GM11168 (cell line): ENCODE data around the gene SLC35F3.

Experiments
- in situ Hi-C: fragments of 300-500 bp; cut with MboI; formaldehyde crosslinking; loops from one replicate; pipeline ENCODE4 v1.12.0; 2022; ENCODE audit warnings: low sequenced_read_pairs; ENCODE audit not compliant: unreplicated experiment

SLC35F3 gene

DNA sequence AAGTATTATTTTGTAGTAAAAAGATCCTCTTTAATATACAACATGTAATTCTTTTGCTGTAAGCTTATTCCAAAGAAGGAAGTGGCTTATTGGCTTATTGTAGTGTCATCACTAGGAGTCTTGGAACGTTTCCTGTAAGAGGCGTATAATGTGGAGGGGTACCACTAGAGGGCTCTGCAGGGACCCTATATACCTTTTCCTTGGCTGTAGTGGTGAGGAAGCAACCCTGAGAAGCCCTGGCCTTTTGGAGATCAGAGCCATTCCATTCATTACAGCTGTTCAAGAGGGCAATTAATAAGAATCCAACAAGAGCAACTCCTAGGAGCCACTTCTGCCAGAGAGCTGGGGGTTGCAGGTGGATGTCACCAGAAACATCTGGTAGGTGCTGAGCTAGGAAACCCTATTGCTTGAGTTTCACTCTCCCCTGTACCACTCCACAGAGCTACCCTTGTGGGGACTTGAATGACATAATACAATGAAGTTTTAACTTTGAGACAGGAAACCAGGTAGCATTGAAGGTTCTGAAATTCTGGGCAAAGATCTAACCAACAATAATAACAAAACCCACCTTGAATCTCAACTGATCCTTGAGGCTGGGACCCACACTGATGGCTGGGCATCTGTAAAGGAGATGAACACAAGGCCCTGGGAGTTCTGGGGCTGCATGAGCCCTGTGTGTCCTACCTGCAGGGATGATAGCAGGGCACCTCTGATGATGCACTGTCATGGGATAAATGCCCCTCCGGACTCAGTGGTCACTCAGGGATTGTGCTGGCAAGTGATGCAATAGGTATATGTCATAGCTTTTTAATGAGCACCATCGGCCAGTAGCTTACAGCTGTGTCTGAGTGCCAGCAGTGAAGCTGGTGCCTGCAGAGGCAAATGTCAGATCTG is 308.5 kb downstream of the SLC35F3 start:
- in situ Hi-C loops: loop anchor here (25.0 kb wide), 1 partner anchor 99 kb away; no protein-coding TSS in a partner anchor

DNA sequence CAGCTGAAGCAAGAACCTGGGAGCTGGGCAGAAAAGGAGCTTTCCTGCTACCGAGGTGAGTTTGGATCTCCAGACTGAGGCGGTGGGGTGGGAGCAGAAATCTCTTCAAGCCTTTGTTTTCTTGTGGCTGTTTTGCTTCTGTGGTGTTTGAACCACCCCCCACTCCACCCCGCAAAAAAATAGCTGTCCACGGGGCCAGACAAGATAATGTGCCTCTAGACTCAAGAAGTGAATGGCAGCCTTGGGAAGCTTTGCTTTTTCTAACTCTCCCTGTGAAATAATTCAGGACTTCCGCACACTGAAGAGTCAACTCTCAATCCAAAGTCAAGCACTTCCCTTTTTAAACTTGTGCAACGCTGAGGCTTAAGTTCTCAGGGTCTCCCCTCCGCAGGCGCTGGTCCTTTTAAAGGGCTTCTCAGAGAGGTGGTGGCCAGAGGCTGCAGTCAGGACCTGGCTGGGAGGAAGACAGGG is 309.2 kb downstream of the SLC35F3 start:
- in situ Hi-C loops: loop anchor here (25.0 kb wide), 1 partner anchor 99 kb away; no protein-coding TSS in a partner anchor

DNA sequence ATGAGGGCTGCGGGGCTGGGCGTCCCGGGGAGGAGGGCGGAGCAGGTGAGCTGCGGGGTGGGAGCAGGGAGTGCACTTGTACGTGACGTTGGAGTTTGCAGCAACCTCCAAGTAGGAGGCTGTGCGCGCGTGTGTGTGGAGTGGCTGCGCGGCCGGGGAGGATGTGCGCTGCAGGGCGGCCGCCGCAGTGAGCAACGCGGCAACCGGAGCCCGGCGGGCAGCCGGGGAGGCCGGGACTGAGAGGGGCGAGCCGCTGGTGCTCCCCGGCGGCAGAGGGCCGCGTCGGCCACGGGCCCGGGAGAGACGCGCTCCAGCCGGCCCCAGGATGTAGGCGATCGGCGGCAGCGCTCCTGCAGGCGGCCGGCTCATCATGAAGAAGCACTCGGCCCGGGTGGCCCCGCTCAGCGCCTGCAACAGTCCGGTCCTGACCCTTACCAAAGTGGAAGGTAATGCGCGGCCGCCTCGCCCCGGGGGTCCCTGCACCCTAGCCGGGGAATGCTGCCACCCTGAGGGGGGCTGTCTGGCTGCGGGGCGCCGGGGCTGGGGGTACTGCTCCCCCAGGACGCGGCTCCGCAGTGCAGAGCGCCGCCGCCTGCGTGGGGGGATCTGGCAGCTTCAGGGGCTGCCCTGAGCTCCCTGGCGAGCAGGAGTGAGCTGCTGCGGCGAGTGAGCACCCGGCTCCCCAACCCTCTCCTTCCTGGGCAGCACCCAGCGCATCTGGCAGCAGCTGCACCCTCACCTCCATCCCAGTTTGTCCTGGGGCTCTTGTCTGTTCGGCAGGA is 309.8 kb downstream of the SLC35F3 start:
- in situ Hi-C loops: loop anchor here (25.0 kb wide), 1 partner anchor 98 kb away; no protein-coding TSS in a partner anchor

DNA sequence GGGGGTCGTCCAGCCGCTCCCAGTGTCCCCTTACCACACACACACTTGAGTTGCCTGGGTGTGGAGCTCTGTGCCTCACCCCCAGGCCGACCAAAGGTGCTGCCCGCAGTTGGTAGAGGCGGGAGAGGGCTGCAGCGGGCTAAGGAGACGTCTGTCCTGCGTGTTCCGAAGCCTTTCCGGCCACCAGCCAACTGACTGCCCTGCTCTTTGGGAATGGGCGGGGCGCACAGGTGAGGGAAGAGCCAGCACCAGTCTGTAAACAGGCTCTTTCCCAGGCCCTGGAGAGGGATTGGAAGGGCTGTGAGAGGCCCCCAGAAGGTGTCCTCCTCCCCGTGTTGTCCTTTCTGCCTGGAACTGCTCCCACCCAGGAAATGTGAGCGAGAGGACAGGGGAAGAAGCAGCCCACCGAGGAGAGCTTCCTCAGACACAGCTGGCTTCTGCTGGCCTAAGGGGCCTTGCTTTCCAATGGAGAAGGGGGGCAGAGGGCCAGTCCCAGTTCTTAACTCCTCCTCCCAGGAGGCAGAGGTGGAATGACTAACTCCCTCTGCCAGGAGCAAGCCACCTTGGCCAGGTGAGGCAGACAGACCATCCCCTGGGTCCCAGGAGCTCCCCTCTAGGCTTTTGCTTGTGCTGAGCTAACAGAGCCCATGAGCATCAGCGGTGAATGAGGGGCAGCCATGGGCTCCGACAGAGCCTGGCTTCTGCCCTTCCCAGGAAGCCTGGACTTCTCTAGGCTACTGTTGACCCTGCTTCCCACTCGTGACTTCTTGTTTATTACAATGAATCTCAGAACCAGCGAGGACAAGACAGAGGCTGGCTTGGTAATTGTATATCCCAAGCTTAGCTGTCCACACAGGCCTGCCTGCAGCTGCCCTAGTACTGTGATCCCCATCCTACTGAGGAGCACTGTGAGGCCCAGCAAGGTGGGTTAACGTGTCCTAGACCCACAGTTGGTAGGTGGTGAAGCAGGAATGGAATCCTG is 310.7 kb downstream of the SLC35F3 start:
- in situ Hi-C loops: loop anchor here (25.0 kb wide), 1 partner anchor 97 kb away; no protein-coding TSS in a partner anchor

DNA sequence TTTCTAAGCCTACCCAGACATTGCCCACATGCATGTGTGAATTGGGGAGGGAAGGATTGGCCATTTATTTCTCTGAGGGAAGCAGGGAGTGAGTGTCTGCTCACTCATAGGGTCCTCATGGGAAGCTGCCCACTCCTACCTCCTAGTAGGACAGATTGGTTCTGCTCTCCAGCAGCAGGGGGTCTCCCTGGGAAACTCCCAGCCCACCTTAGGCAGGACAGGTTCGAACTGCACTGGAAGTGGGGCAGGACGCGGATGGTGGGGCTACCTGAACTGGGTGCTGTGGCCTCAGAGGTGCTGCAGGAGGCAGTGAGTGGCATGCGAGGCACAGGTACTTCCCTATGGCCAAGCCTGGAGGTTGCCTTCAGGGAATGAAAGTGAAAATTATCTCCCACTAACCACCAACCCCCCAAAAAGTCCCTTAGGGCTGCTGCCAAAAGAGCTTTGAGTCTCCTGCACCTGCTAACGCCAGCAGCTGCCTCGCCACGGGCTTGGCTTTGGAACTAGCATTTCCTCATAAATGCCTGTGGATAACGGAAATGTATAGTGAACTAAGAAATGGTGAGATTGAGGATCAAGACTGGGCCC is 311.7 kb downstream of the SLC35F3 start:
- in situ Hi-C loops: loop anchor here (25.0 kb wide), 1 partner anchor 96 kb away; no protein-coding TSS in a partner anchor

DNA sequence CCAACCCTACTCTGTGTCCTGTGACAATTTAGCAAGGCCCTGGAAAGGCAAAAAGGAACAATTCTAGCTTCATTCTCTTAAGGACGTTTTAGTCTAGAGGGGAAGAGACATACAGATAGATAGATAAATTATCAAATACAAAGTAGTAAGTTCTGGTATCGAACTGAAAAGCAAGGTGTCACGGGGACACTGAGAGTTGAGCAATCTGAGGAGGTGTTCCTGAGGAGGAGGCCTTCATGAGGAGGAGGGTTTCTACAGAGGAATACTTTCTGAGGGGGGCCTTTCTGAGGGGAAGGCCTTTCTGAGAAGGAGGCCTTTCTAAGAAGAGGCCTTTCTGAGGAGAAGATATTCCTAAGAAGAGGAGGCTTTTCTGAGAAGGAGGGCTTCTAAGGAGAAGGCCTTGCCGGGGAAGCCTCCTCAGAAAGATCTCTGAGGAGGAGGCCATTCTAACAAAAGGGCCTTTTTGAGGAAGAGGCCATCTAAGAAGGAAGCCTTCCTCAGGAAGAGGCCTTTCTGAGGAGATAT is 312.9 kb downstream of the SLC35F3 start:
- in situ Hi-C loops: loop anchor here (25.0 kb wide), 1 partner anchor 95 kb away; no protein-coding TSS in a partner anchor

DNA sequence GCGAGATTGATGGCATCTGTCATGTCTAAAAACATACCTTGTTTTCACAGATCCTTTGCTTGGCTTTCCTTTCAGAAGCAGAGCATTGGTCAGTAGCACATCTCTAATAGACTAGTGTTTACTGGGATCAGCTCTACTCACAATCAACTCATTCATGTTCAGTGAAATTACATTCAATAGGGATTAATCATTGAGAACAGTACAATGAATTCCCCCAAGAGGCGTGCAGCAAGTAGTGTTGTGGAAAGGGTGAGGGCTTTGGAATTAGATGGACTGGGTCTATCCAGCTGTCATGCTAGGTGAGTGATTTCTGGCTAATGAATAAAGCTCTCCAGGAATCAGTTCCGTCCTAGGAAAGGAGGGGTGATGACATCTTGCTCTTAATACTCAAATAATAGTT is 313.6 kb downstream of the SLC35F3 start:
- in situ Hi-C loops: loop anchor here (25.0 kb wide), 1 partner anchor 94 kb away; no protein-coding TSS in a partner anchor

DNA sequence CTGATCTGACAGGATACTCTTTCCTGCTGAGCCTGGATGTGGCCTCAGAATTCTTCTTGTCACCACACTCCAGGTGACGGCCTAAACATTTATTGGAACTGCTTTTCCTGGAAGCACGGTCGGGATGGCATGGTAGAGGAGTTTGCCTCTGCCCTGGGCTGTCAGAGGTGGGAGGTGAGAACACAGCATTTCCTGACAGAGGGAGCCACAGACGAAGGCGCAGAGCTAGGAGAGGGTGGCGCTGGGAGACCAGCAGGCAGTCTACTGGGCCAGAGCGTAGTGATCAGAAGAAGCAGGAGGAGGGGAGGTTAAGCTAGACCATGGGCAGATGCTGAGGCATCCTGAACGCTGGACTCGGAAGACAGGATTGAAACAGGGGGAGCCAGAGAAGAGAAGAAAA is 315.2 kb downstream of the SLC35F3 start:
- in situ Hi-C loops: loop anchor here (25.0 kb wide), 1 partner anchor 93 kb away; no protein-coding TSS in a partner anchor

DNA sequence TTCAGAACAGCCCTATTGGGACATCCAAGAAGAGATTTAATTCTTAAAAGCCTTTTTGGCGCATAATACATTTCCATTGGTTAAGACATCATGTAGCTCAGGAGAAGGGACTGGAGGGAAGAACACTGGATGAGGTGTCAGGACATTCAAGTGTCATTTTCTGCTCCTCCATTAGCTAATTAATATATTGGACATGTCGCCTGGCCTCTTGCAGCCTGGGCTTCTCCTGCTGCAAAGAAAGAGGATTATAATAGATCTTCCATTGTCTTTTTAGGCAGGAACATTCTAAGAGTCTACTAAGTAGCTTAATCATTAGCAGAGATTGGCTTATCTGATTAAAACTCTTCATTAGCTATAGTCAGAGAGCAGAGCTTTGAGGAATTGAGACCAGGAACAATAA is 317.1 kb downstream of the SLC35F3 start:
- in situ Hi-C loops: loop anchor here (25.0 kb wide), 1 partner anchor 91 kb away; no protein-coding TSS in a partner anchor

DNA sequence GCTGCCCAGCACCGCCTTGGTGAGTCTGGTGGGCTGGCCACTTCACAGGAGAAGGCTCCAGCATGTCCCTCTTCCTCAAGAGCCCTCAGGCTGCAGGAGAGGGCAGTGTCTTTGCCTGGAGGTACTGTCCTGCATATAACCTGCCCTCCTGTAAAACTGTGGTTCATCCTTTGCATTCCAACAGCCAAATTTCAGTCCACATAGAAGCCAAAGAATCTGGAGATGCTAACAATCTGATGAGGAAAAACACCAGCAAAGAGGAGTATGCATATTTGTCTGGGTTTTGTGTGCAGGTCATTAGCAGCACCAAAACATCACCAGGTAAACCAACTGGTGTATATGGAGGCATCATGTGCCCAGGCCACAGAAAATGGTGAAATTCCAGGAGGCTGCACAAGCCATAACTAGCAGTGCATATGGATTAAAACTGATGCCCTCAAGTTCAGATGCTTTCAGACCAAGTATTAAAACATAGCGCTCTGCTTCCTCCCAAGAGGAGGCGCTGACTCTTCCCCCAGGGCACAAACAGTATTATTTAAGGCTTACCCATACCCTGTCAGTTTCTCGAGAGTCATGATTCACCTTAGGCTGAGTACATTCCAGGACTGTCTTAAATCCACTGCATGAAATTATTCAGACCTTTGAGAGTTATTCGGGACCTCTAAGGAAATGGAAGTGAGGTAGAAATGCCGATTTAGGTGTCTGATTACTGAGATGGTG is 318.2 kb downstream of the SLC35F3 start:
- in situ Hi-C loops: loop anchor here (25.0 kb wide), 1 partner anchor 90 kb away; no protein-coding TSS in a partner anchor

DNA sequence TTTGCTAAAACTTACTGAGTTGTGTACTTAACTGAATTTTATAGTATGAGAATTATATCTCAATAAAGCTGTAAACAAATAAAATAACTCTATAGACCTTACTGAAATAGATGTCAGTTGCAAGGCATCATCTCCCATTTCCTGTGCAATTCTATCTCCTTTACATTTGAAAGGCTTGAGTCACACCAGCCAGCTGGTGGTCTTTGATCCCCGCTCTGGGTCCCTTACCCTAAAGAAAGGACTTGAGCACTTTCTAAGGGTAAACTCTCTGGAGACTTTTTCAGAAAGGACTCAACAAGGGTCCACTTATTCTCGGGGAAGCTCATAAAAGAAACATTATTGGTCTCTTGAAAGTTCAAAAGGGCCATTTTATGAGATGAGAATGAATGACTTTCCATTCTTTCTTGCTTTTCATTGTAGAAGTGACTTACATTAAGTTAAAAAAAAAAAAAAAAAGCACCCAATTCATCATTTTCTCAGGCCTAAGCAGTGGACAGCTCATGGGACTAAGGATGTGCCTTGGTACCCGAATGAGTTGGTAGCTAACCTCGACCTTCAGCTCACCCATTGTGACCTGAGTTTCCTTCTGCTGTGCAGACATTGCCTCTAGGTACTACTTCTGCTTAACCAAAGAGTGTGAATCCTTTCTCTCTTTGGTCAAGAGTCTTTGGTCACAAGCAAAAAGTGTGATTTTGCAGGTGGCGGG is 321.8 kb downstream of the SLC35F3 start:
- in situ Hi-C loops: no loop called here

DNA sequence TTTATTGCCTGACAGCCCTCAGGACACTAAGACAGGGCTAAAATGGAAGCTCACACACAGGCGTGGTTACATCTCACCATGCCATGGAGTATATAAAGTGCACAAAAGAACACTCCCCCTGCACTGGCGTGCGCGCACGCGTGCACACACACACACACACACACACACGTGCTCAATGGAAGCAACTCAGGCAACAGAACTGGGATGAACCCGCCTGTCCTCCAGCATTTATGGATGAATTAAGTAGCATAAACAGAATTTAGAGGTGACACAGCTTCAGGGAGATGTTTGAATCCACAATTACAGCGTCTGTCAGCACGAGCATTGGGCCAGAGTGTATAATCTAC is 322.3 kb downstream of the SLC35F3 start:
- in situ Hi-C loops: no loop called here

DNA sequence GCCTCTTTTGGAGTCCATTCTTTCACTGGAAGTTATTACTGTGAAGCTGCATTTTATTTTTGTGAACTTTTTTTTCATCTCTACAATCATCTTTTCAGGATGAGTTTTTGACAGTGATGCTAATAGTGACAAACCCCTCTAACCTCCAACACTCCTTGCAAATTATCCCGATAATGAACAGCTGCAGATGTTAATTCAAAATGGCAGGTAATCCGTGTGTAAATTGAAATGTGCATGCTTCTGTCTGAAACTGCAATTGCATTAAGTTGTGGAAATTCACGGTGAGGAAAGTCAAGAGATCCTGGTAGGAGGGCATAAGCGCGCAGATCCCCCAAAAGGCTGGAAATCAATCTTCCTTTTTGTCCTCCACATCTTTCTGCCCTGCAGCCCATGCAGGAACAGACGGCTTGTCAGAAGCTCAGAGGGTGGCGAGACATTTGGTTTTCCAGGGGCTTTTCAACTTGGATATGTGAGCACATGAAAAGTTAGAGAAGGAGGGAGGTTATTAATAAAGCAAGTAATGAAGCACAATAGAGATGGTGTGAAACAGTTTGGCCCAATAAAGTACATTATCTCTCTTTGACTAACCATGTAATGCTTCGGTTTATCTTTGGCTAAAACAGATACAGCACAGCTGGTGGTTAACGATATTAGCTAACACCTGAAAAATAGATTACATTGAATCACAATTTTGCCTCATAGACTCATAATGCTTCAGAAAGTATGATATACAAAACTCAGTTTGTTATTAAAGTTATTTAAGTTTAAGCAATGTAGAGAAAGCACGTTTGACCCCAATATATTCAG is 325.3 kb downstream of the SLC35F3 start:
- in situ Hi-C loops: no loop called here

DNA sequence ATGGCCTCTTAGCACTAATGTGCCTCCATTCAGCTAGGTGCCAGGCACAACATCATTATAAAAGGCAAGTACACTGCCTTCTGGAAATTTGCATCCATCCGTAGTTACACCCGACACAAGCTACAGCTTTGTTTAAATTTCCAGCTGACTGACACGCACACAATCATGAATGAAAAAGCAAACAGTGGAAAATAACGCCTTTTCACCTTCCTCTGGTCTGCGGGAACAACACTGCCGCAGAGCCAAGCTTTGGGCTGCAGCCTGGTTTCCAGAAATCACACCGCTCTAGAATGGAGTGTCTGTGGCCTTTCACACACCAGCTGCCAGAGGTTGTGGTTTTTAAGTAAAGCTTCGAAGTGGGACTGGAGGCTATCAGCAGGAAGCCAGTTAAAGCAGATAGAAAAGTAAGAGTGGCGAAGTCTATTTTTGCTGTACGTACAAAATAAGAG is 326.0 kb downstream of the SLC35F3 start:
- in situ Hi-C loops: no loop called here

DNA sequence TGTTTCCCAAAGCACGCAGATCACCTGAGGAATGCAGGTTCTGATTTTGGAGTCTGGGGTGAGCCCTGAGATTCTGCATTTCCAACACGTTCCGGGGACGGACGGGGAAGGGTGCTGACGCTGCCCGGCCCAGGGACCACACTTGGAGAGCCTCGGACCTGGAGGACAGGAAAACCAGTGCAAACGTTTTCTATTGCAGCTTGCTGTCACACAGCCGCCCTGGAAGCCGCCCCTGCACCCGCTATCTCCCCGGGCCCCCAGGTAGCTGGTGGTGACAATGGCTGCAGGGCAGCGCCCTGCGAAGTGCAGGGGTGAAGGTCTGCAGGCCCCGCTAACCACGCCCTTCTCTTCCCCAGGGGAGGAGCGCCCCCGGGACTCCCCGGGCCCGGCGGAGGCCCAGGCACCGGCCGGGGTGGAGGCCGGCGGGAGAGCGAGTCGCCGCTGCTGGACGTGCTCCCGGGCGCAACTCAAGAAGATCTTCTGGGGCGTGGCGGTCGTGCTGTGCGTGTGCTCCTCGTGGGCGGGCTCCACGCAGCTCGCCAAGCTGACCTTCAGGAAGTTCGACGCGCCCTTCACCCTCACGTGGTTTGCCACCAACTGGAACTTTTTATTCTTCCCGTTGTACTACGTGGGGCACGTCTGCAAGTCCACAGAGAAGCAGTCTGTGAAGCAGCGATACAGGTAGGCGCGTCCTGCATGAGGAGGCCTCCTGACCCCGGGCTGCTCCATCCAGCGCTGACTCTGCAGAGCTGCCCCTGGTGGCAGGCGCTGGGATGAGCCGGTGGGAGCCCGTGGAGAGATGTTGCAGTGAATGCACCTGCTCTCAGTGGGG is 326.8 kb downstream of the SLC35F3 start:
- in situ Hi-C loops: no loop called here

DNA sequence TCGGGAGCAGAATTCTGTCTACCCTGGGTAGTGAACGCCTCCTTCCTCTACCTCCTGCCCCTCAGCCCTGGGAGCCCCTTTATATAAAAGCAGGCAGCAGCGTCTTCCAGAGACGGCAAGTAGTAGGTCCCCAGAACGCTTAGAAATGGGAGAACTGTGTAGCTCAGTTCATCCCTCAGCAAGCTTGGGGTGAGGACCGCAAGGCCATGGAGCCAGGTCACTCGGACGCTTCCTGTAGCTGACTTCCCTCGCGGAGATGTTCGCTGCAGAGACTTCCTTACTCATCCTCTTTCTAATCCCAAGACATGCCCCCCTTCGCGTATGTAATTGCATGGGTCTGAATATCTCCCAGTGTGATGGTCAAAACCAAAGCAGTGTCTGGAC is 327.4 kb downstream of the SLC35F3 start:
- in situ Hi-C loops: no loop called here
